ENCODE data around the gene PPP3CB.

GRCh38 chr10:73485320-73485719 lies 10.5 kb downstream of the PPP3CB start:
- TF ChIP-seq CREB5 (CRISPR knock-in tag; IDR thresholded peaks at IDR 0.05; ENCODE audit: low read depth) (no peak), SNAI2 (CRISPR knock-in tag; IDR thresholded peaks at IDR 0.05) (no peak)
